MM.1S (cell line): Measurements from ENCODE around the gene ELF5.

ENCODE experiments used
- DNase-seq: peaks from one replicate; pipeline ENCODE4 v3.0.0-alpha.2; 2015
- H2AFZ ChIP-seq: fragments of 300-600 bp; sonication (generic); 2 replicates; pipeline ENCODE4 v1.6.0; 2016; ENCODE audit warnings: antibody characterized with exemption, low read length
- H3F3A ChIP-seq: fragments of 300-600 bp; sonication (generic); 2 replicates; pipeline ENCODE4 v1.6.1; 2016; ENCODE audit warnings: mild to moderate bottlenecking, antibody characterized with exemption, low read length, moderate library complexity, mixed read lengths; ENCODE audit not compliant: insufficient read depth
- H3K27ac ChIP-seq: fragments of 300-600 bp; sonication (generic); 2 replicates; pipeline ENCODE4 v1.5.1; 2016; ENCODE audit warnings: mild to moderate bottlenecking, low read length
- H3K27me3 ChIP-seq: fragments of 300-600 bp; sonication (generic); replicated peaks from 2 replicates; pipeline ENCODE4 v1.6.0; 2016; ENCODE audit warnings: low read length; ENCODE audit not compliant: insufficient read depth
- H3K36me3 ChIP-seq: fragments of 300-600 bp; sonication (generic); replicated peaks from 2 replicates; pipeline ENCODE4 v1.6.1; 2016; ENCODE audit warnings: mild to moderate bottlenecking, low read length, mixed read lengths; ENCODE audit not compliant: insufficient read depth
- H3K4me1 ChIP-seq: fragments of 300-600 bp; sonication (generic); 2 replicates; pipeline ENCODE4 v1.6.1; 2016; ENCODE audit warnings: low read length, mixed read lengths
- H3K4me2 ChIP-seq: fragments of 300-600 bp; sonication (generic); 2 replicates; pipeline ENCODE4 v1.6.0; 2016; ENCODE audit warnings: low read depth, low read length
- H3K4me3 ChIP-seq: fragments of 300-600 bp; sonication (generic); 2 replicates; pipeline ENCODE4 v1.5.1; 2016; ENCODE audit warnings: low read length, mixed read lengths
- H3K79me2 ChIP-seq: fragments of 300-600 bp; sonication (generic); 2 replicates; pipeline ENCODE4 v1.6.1; 2016; ENCODE audit warnings: mixed run types, low read length, mixed read lengths
- H3K9ac ChIP-seq: fragments of 300-600 bp; sonication (generic); 2 replicates; pipeline ENCODE4 v1.6.1; 2016; ENCODE audit warnings: low read length, mixed read lengths
- H3K9me2 ChIP-seq: fragments of 300-600 bp; sonication (generic); replicated peaks from 2 replicates; pipeline ENCODE4 v1.6.1; 2016; ENCODE audit warnings: mild to moderate bottlenecking, low read length, mixed read lengths; ENCODE audit not compliant: insufficient read depth
- H3K9me3 ChIP-seq: fragments of 300-600 bp; sonication (generic); replicated peaks from 2 replicates; pipeline ENCODE4 v1.6.1; 2016; ENCODE audit warnings: mild to moderate bottlenecking, low read length, mixed read lengths; ENCODE audit not compliant: insufficient read depth
- H4K20me1 ChIP-seq: fragments of 300-600 bp; sonication (generic); 2 replicates; pipeline ENCODE4 v1.6.1; 2016; ENCODE audit warnings: mild to moderate bottlenecking, low read length, moderate library complexity, mixed read lengths; ENCODE audit not compliant: insufficient read depth
- CTCF ChIP-seq: fragments of 300-600 bp; sonication (generic); IDR thresholded peaks from 2 replicates; pipeline ENCODE4 v1.5.1; 2016; ENCODE audit warnings: antibody characterized with exemption, low read length, mixed read lengths
- EZH2 ChIP-seq: fragments of 300-600 bp; sonication (generic); optimal IDR thresholded peaks from 2 replicates; pipeline ENCODE3; 2017; ENCODE audit warnings: low read depth, mild to moderate bottlenecking, antibody characterized with exemption, low read length, mixed read lengths
- EZH2phosphoT487 ChIP-seq: fragments of 300-600 bp; sonication (generic); IDR thresholded peaks from 2 replicates; pipeline ENCODE4 v1.6.1; 2018; ENCODE audit warnings: antibody characterized with exemption, low read length

Gene ELF5

GRCh38 chr11:34475656-34476055, 37.9 kb downstream of the ELF5 start:
- H3K27me3 ChIP-seq: no peaks in the 10 kb centered on the region
- H3K4me2 ChIP-seq: no peak overlapping the region
- no peak overlapping the region for H3K27ac ChIP-seq
- H2AFZ ChIP-seq: no peak overlapping the region
- H3K4me3 ChIP-seq: no peak overlapping the region
- H3K9ac ChIP-seq: no peak overlapping the region
- H3K9me2 ChIP-seq: no peaks in the 10 kb centered on the region
- H3K36me3 ChIP-seq: no peaks in the 10 kb centered on the region
- no peaks in the 10 kb centered on the region for H3K9me3 ChIP-seq
- TF ChIP-seq EZH2phosphoT487 (no peak), CTCF (no peak)
- peaks cover 8% of the 10 kb centered on the region; the same call in 1 of the 2 replicates for H3K4me1 ChIP-seq
- no peak for DNase-seq
- no peaks in the 10 kb centered on the region for H3K79me2 ChIP-seq
- no peaks in the 10 kb centered on the region for H4K20me1 ChIP-seq
- no peaks in the 10 kb centered on the region for H3F3A ChIP-seq

GRCh38 chr11:34473603-34474169, 39.9 kb downstream of the ELF5 start:
- TF ChIP-seq CTCF: no peak
- no peak for TF ChIP-seq EZH2
- TF ChIP-seq EZH2phosphoT487: no peak

GRCh38 chr11:34468209-34468841, 45.3 kb downstream of the ELF5 start:
- H3K9me3 ChIP-seq: no peaks in the 10 kb centered on the region
- H3K27me3 ChIP-seq: no peaks in the 10 kb centered on the region
- no peaks in the 10 kb centered on the region for H3K79me2 ChIP-seq
- H3K27ac ChIP-seq: no peak overlapping the region
- H3K4me1 ChIP-seq: no peaks in the 10 kb centered on the region
- H4K20me1 ChIP-seq: no peaks in the 10 kb centered on the region
- DNase-seq: peak; percentile 75
- H3F3A ChIP-seq: no peaks in the 10 kb centered on the region
- no peaks in the 10 kb centered on the region for H3K36me3 ChIP-seq
- no peak overlapping the region for H3K4me3 ChIP-seq
- no peak overlapping the region for H2AFZ ChIP-seq
- no peak overlapping the region for H3K4me2 ChIP-seq
- no peaks in the 10 kb centered on the region for H3K9me2 ChIP-seq
- H3K9ac ChIP-seq: no peak overlapping the region
- TF ChIP-seq CTCF (peak; percentile 90), EZH2 (no peak)

More at GRCh38 chr11:34473603-34474169, 39.9 kb downstream of the ELF5 start:
- Histone ChIP-seq H3K27me3 (no peaks in the 10 kb centered on the region), H3K9me3 (no peaks in the 10 kb centered on the region), H3K4me1 (peaks cover 8% of the 10 kb centered on the region; the same call in 1 of the 2 replicates), H3K4me3 (no peak overlapping the region), H3K79me2 (no peaks in the 10 kb centered on the region), H3K9me2 (no peaks in the 10 kb centered on the region), H4K20me1 (no peaks in the 10 kb centered on the region), H3K4me2 (no peak overlapping the region), H3K27ac (no peak overlapping the region), H2AFZ (no peak overlapping the region), H3K9ac (no peak overlapping the region), H3F3A (no peaks in the 10 kb centered on the region), H3K36me3 (no peaks in the 10 kb centered on the region)
- DNase-seq: no peak
